Measurements from ENCODE around the gene C11orf91. TPM values are rescaled to one million over a fixed set of nuclear protein-coding genes. Genes with fewer than 3 reads are reported as not detected.

The C11orf91 gene
- total and polyA plus RNA-seq, 2 of the 4 experiments (the other 2 are of a cell fraction): 0.10 TPM; not detected in 1

GRCh38 chr11:33682446-33682845 lies 18.2 kb downstream of the C11orf91 start:
- Histone ChIP-seq H3K27me3 (ENCODE audit: control insufficient read depth, insufficient read depth, low read length) (no peaks in the 10 kb centered on the region), H3K9ac (ENCODE audit: low read depth, low read length) (no peak overlapping the region), H3K9me3 (ENCODE audit: control insufficient read depth, insufficient read depth, low read length) (no peaks in the 10 kb centered on the region), H2AK9ac (replicated peaks; ENCODE audit: low read depth, low read length, poor library complexity) (peak overlapping the region; percentile 72), H3K56ac (ENCODE audit: extremely low read depth, insufficient read depth, low read length) (no peak overlapping the region), H3K23ac (ENCODE audit: low read depth, low read length) (no peak overlapping the region), H3K36me3 (ENCODE audit: control insufficient read depth, insufficient read depth, low read length) (no peaks in the 10 kb centered on the region), H3K4me3 (ENCODE audit: insufficient read depth, low read depth, low read length) (no peak overlapping the region), H4K5ac (ENCODE audit: low read depth, low read length) (no peak overlapping the region), H3K18ac (ENCODE audit: low read depth, low read length) (no peak overlapping the region), H3K4me1 (ENCODE audit: control insufficient read depth, insufficient read depth, low read length) (no peaks in the 10 kb centered on the region), H3K14ac (replicated peaks; ENCODE audit: low read depth, low read length) (peak overlapping the region; percentile 63), H3K27ac (ENCODE audit: insufficient read depth, low read length) (no peak overlapping the region), H2BK120ac (ENCODE audit: low read depth, low read length) (peak overlapping the region; percentile 61; the same call in 1 of the 2 replicates), H4K20me1 (ENCODE audit: insufficient read depth, low read length) (no peaks in the 10 kb centered on the region), H2BK5ac (ENCODE audit: low read depth, low read length, poor library complexity, severe bottlenecking) (no peak overlapping the region), H2AK5ac (ENCODE audit: low read depth, low read length) (0 out of 2 replicates have a peak overlapping the region, but pooled peaks have one; percentile 63), H4K8ac (ENCODE audit: low read depth in 2 of 2, low read length in 2 of 2) (peak overlapping the region in 1 of 2 experiments; percentile 40; a peak in 1 of 4 replicates), H2AFZ (replicated peaks; ENCODE audit: low read length, poor library complexity) (peak overlapping the region; percentile 78), H3K9me1 (ENCODE audit: insufficient read depth, low read length) (peaks cover 10% of the 10 kb centered on the region; the same call in 1 of the 2 replicates), H3K4me2 (ENCODE audit: low read depth, low read length) (no peak overlapping the region), H2BK15ac (ENCODE audit: low read depth, low read length) (no peak overlapping the region; the same call in 2 of the 3 replicates), H3K79me1 (ENCODE audit: low read depth in 1 of 2, low read length in 2 of 2) (no peaks in the 10 kb centered on the region), H4K91ac (ENCODE audit: insufficient read depth, low read depth, low read length) (peak overlapping the region; percentile 20; the same call in 1 of the 2 replicates), H2BK20ac (ENCODE audit: low read depth, low read length) (peak overlapping the region; percentile 34; the same call in 1 of the 2 replicates), H3K4ac (ENCODE audit: low read depth, low read length) (peak overlapping the region; percentile 56)
- dilution Hi-C loops (cut with HindIII; ENCODE audit: low sequenced_read_pairs, unreplicated experiment) (no loop called here), intact Hi-C loops (cut with micrococcal nuclease) (no loop called here), in situ Hi-C loops (cut with MboI; ENCODE audit: low sequenced_read_pairs) (no loop called here)
- TF ChIP-seq USF2 (IDR thresholded peaks at IDR 0.05; ENCODE audit: low read depth, low read length): no peak
- no peak for TF ChIP-seq POLR2A (IDR thresholded peaks at IDR 0.05; ENCODE audit: low read depth, low read length)
- TF ChIP-seq BHLHE40 (IDR thresholded peaks at IDR 0.05; ENCODE audit: low read depth, low read length): no peak
- no peak for TF ChIP-seq FOS (IDR thresholded peaks at IDR 0.05; ENCODE audit: low read depth, low read length)
- no peak for TF ChIP-seq CEBPB (IDR thresholded peaks at IDR 0.05; ENCODE audit: low read depth, low read length)
- no peak for TF ChIP-seq NFE2L2 (IDR thresholded peaks at IDR 0.05; ENCODE audit: low read depth, low read length)
- no peak for TF ChIP-seq MAFK (IDR thresholded peaks at IDR 0.05; ENCODE audit: low read depth, low read length)
- TF ChIP-seq RAD21 (IDR thresholded peaks at IDR 0.05; ENCODE audit: low read length): peak; percentile 51; the same call in 1 of the 2 replicates
- TF ChIP-seq MXI1 (IDR thresholded peaks at IDR 0.05; ENCODE audit: borderline replicate concordance, low read depth, low read length): no peak
- TF ChIP-seq CHD1 (IDR thresholded peaks at IDR 0.05; ENCODE audit: low read depth, low read length): no peak
- peak; percentile 44 for TF ChIP-seq SMC3 (IDR thresholded peaks at IDR 0.05; ENCODE audit: low read depth, low read length)
- no peak for TF ChIP-seq RFX5 (IDR thresholded peaks at IDR 0.05; ENCODE audit: low read depth, low read length)
- no peak for TF ChIP-seq ELK1 (IDR thresholded peaks at IDR 0.05; ENCODE audit: borderline replicate concordance, low read depth, low read length)
- TF ChIP-seq CTCF (conservative IDR thresholded peaks at IDR 0.05; ENCODE audit: low read depth, low read length): peak; percentile 42
- no peak for TF ChIP-seq MAZ (IDR thresholded peaks at IDR 0.05; ENCODE audit: borderline replicate concordance, low read depth, low read length)
- TF ChIP-seq RCOR1 (IDR thresholded peaks at IDR 0.05; ENCODE audit: insufficient replicate concordance, low read length): no peak
- ATAC-seq (ENCODE audit: low read depth): peak; percentile 24; the same call in 1 of the 2 replicates
- WGBS, 2 experiments (ENCODE audit: extremely low coverage in 2 of 2, insufficient read length in 1 of 2): no CpG with 5 or more reads among the region's 4 CpGs
- ChIA-PET CTCF (interaction anchor here (0.8 to 0.9 kb wide), 2 partner anchors 12 to 116 kb away, joined by 3 read pairs; no protein-coding TSS in a partner anchor), POLR2A (ENCODE audit: unreplicated experiment) (no interaction called here)
- DNase-seq: no peak
- BruUV-seq (replicated peaks): no TSS peak

Measured in IMR-90 (cell line).